ENCODE measurements around the gene TSPAN33.

The TSPAN33 gene

DNA sequence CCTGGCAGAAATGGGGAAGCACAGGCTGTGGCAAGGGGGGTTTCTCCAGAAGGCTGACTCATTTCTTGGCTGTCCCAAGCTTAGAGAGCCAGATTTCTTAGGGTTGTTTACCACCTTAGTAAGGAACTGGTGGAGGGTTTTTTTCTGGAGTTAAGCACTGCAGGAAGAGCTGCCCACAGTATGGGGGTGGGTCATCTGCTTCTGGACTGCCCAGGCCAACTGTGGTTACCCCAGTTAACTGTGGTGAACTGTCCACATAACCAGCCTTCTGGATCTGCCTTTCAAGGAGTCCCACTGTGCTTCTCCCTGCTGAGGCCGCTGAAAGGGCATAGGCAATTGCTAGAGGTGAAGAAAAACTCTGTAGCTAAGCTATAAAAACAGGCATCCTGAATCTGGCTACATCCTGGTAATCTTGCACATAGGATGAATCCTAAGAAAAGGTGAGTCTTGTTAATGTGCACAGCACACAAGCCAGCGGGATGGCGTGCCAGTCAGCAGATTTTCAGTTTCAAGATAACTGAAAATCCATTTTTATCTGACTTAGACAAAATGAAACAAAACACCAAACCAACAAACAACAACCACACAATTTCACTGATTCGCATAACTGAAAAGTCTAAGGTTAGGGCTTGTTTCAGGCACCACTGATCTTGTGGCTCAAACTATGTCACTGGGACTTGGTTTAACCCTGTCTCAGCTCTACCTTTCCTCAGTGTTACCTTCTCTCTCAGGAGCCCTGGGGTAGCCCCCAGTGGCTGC, 21.6 kb upstream of the TSPAN33 start:
- TF ChIP-seq GATA3 (IDR thresholded peaks at IDR 0.05; ENCODE audit: low read depth, low read length) (no peak), GATA2 (IDR thresholded peaks at IDR 0.05; ENCODE audit: low read depth, low read length) (no peak)

DNA sequence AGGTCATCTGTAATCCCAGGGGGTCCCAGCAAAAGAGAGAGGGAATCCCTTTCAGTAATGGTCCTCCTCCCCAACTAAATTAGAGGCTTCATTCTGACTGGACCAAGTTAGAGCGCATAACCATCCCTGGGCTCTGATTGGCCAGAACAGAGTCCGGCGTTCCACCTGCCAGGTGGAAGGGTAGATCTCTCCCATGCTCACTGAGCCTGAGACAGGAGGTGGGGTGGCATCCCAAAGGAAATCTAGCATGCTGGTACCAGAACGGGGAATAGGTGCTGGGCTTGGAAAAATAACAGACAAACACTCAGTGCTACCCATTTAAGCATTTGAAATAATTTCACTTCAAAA, 21.0 kb upstream of the TSPAN33 start:
- no peak for TF ChIP-seq GATA3 (IDR thresholded peaks at IDR 0.05; ENCODE audit: low read depth, low read length)

DNA sequence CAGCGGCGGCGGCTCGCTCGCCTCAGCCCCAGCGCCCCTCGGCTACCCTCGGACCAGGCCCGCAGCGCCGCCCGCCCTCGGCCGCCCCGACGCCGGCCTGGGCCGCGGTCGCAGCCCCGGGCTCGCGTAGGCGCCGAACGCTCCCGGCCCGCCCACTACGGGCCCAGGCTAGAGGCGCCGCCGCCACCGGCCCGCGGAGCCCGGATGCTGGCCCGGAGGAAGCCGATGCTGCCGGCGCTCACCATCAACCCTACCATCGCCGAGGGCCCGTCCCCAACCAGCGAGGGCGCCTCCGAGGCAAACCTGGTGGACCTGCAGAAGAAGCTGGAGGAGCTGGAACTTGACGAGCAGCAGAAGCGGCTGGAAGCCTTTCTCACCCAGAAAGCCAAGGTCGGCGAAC, 18.2 kb upstream of the TSPAN33 start:
- no peak for TF ChIP-seq GATA2 (IDR thresholded peaks at IDR 0.05; ENCODE audit: low read depth, low read length)
- no peak for TF ChIP-seq GATA3 (IDR thresholded peaks at IDR 0.05; ENCODE audit: low read depth, low read length)

DNA sequence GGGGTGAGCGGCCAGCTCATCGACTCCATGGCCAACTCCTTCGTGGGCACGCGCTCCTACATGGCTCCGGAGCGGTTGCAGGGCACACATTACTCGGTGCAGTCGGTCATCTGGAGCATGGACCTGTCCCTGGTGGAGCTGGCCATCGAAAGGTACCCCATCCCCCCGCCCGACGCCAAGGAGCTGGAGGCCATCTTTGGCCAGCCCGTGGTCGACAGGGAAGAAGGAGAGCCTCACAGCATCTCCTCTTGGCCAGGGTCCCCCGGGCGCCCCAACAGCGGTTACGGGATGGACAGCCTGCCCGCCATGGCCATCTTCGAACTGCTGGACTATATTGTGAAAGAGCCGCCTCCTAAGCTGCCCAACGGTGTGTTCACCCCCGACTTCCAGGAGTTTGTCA, 17.4 kb upstream of the TSPAN33 start:
- TF ChIP-seq GATA2 (IDR thresholded peaks at IDR 0.05; ENCODE audit: low read depth, low read length): no peak
- no peak for TF ChIP-seq GATA3 (IDR thresholded peaks at IDR 0.05; ENCODE audit: low read depth, low read length)

DNA sequence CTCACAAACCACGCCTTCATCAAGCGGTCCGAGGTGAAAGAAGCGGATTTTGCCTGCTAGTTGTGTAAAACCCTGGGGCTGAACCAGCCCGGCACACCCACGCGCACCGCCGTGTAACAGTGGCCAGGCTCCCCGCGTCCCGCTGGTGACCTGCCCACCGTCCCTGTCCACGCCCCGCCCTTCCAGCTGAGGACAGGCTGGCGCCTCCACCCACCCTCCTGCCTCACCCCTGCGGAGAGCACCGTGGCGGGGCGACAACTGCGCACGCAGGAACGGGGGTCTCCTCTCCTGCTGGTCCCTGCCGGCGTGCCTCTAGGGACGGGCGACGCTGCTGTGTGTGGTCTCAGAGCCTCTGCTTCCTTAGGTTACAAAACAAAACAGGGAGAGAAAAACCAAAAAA, 16.9 kb upstream of the TSPAN33 start:
- TF ChIP-seq GATA3 (IDR thresholded peaks at IDR 0.05; ENCODE audit: low read depth, low read length) (no peak), GATA2 (IDR thresholded peaks at IDR 0.05; ENCODE audit: low read depth, low read length) (no peak)

DNA sequence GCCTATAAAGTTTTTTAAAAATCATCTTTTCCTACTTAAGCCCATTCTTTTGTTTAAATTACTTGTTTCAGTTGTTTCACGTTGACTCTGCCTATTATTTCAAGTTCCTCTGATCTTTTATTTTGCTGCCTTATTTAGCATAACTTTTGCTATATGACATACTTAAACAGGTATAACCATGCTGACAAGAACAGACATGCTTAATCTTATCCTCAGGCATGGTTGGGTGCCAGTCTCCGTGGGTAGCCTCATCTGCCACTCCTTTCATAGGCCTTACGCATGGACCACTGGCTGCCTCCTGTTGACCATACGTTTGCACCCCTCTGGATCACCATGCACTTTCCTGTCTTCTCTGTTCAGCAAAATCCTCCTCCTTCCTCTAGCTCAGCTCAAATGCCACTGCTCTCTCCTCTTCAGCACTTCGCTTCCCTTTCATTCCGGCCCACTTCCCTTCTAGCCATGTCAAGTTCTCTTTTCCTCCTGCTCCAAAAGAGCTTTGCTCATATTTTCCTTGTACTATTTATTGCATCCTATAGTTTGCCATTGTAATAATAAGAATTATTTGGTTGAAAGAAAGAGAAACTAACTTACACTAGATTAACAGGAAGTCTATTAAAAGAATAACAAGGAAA, 10.0 kb upstream of the TSPAN33 start:
- TF ChIP-seq GATA2 (IDR thresholded peaks at IDR 0.05; ENCODE audit: low read depth, low read length) (no peak), GATA3 (IDR thresholded peaks at IDR 0.05; ENCODE audit: low read depth, low read length) (no peak)

DNA sequence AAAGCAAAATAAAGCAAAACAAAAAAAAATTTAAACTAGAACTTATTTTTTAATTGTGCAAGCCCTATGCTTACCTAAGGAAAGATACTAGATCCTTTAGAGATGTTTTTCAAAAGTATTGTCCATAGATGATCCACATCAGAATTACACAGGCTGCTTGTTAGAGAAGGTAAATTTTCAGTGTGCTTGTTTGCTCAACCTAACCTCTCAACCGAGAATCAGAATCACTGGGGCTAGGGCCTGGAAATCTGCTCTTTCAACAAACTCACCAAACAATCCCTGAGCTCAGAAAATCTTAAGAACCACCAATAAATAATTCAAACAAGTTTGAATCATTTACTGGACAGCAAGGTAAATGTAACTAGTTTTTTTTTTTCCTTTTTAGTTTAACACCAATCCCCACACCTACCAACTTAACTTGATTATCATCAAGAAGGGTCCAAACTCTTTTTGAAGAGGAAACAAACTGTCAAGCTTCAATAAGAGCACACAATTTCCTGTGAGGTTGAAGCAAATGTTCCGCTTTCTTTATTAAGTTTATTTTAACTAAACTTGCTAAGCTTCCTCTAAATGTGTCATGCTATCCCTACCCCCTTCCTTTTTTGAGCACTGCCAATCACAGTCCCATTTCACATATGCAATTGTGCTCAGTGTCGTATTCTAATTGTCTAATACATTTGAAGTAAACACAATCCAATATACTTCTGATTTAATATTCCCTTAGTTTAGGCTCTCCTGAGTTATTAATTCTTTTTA, 7.4 kb upstream of the TSPAN33 start:
- TF ChIP-seq GATA3 (IDR thresholded peaks at IDR 0.05; ENCODE audit: low read depth, low read length) (no peak), GATA2 (IDR thresholded peaks at IDR 0.05; ENCODE audit: low read depth, low read length) (no peak)

DNA sequence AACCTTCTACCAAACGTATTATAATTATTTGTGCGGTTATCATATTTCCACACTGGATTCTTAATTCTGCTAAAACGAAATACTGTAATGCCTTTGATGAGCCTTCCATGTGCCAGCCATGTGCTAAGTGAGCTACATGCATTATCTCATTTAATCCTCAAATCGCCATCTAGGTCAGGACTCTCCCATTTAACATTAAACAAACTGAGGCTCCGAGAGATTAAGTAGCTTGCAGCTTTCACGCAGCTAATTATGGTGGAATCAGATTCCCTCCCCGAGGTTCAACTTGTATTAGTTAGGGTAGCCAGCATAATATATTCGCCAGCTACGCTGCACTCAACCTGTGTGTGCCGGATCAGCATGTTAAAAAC, 798 bp upstream of the TSPAN33 start:
- TF ChIP-seq GATA2 (IDR thresholded peaks at IDR 0.05; ENCODE audit: low read depth, low read length) (no peak), GATA3 (IDR thresholded peaks at IDR 0.05; ENCODE audit: low read depth, low read length) (no peak)

DNA sequence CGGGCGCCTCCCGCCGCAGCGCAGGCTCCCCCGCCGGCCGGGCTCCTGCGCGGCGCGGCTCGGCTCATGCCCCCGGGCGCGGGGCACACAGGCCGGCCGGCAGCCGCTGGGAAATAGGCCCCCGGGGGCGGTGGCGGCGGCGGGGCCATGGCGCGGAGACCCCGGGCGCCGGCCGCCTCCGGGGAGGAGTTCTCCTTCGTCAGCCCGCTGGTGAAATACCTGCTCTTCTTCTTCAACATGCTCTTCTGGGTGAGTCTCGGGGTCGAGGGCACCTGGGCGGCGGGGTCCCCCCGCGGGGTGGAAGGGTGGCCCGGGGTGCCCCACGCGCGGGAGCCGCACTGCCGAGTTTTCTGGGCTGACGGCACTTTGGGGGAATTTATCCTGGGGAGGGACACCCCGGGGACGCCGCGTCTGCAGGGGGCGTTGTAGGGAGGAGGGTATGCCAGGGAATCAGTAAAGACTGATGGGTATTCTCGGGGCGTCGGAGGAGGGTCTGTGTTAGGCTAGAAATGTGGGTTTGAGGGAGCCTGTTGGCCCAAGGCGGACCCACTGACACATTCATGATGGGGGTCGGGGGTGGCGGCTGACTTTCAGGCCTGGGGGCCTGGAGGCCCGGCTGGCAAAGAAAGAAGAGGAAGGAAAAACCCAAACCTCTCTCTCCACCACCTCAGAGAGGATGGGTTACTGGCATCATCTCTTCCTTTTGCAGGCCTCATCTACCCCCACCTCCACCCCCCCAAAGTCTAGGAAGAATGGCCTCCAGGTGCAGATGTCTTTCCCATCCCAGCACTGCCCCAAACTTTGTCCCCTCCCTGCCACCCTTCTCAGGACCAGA, 544 bp downstream of the TSPAN33 start:
- no peak for TF ChIP-seq GATA2 (IDR thresholded peaks at IDR 0.05; ENCODE audit: low read depth, low read length)
- TF ChIP-seq GATA3 (IDR thresholded peaks at IDR 0.05; ENCODE audit: low read depth, low read length): no peak

DNA sequence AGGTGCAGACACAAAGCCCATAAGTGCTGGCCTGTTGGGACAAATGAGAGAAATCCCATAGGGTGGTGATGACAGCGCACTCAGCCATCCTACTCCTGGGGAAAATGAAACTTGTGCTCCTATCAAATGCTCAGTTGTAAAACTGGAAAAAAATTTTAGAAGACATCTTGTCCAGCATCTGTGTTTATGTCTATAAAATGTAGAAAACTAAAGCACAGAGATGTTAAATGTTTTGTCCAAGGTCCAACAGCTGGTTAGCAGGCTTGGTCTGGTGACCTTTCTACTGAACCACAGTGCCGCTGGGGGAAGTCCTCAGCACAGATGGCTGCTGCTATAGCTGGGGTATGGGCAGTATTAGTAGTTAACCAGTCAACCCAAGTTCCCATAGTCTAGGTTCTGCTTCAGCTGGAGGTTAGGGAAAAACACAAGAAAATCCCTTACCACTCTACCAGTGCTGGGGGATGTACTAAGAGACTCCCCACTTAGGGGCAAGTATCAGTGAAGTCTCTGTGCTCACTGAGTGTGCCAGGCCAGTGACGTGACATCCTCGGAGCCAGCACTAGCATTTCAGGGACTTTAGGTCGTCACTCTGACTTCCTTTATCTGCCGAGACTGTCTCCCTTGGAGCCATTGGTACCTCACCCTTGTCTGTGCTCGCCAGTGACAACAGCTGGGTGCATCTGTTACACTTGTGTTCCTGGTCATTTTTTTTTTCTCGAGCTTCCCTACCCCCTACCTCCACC, 1.9 kb downstream of the TSPAN33 start:
- TF ChIP-seq GATA2 (IDR thresholded peaks at IDR 0.05; ENCODE audit: low read depth, low read length) (no peak), GATA3 (IDR thresholded peaks at IDR 0.05; ENCODE audit: low read depth, low read length) (no peak)

DNA sequence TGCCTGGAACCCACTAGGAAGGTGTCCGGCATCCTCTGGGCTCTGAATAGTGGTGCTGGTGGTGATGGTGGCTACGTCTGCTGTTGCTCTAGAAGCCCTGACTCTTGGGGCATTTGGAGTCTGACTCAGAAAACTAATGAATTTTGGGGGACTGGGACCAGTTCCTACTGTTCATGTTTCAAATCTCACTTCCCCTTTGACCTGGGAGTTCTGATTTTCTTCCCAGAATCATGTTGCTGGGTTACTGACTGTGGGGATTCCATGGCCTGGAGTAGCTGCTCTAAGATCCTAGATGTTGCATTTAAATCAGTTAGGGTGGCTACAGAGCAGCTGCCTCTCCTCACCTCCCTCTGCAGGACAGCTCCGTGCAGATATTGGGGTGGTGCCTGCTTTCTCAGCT, 3.2 kb downstream of the TSPAN33 start:
- TF ChIP-seq GATA3 (IDR thresholded peaks at IDR 0.05; ENCODE audit: low read depth, low read length) (no peak), GATA2 (IDR thresholded peaks at IDR 0.05; ENCODE audit: low read depth, low read length) (no peak)

DNA sequence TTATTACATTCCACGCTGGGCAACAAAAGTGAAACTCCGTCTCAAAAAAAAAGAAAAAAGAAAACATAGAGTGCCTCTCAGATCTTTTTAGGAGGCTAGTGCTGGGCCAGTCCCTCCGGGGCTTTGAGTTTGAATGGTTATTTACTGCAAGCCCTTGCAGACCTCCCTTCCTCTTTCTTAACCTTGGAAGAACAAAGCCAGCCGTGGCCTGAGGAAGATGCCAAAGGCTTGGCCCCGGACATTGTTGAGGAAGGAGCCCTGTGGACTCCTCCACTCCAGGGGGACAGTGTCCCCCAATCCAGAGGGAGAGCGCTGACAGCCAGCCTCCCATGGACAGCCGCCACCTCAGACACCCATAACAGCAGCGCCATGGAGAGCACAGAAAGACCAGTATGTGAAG, 5.0 kb downstream of the TSPAN33 start:
- TF ChIP-seq GATA2 (IDR thresholded peaks at IDR 0.05; ENCODE audit: low read depth, low read length) (no peak), GATA3 (IDR thresholded peaks at IDR 0.05; ENCODE audit: low read depth, low read length) (no peak)

DNA sequence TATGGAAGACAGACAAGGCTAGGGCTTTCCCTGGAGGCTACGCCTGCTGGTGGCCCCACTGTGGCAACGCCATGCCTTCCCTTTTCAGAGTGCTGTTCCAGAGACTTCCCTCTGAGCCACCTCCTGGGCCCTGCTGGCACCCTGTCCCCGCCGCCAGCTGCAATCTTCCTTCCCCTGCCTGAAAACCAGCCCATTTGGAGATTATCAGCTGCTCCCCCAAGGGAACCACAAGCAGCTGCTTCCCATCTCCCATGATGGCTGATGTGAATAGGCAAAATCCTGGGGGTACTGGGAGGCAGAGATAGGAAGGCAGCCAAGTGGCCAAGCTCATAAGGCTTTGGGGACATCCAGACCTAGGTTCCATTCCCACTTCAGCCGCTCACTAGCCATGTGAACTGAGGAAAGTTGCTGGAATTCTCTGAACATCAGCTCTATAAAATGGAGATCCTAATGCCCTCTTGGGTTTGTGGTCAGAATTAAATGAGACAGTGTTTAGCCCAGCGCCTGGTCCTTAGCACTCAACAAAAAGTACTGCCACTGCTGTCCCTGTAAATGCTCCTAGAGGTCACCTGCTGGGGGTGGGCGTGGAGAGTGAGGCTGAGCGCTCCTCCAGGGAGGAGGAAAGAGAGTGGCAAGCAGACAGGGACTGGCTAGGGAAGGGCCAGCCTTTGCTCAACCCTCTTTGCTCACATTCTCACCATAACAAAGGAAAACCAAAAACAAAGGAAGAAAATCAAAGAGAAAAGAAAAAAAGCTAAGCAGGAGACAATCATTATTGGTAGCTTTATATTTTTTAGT, 5.9 kb downstream of the TSPAN33 start:
- TF ChIP-seq GATA2 (IDR thresholded peaks at IDR 0.05; ENCODE audit: low read depth, low read length) (no peak), GATA3 (IDR thresholded peaks at IDR 0.05; ENCODE audit: low read depth, low read length) (no peak)

Measured in SH-SY5Y (cell line).